ENCODE results near the gene UNKL. TPM values are rescaled to one million over a fixed set of nuclear protein-coding genes. Genes with fewer than 3 reads are reported as not detected.

Gene UNKL
- total RNA-seq, 1 experiment from 2014 or later, result 18.8 TPM

- CTCF ChIA-PET, result no interaction called here
- no peak overlapping the region for H2AFZ ChIP-seq (ENCODE audit: low read length)
- no peak for DNase-seq
These were observed 30.4 kb upstream of the UNKL start for GRCh38 chr16:1444730-1445517.

GRCh38 chr16:1443980-1444729, 29.7 kb upstream of the UNKL start, which contains the start of gene CCDC154:
TSS of gene CCDC154 (minus strand) at chr16:1444556. CDS start at chr16:1444322, 234 bp downstream.
- ATAC-seq, result no peak
- no peaks in the 10 kb centered on the region for H3K9me2 ChIP-seq (replicated peaks; ENCODE audit: low read length)
- H3K79me2 ChIP-seq (ENCODE audit: low read length), result no peaks in the 10 kb centered on the region
- no peaks in the 10 kb centered on the region for H3K4me1 ChIP-seq (ENCODE audit: insufficient read depth, low read length)
- H3K27ac ChIP-seq (ENCODE audit: low read length), result no peak within 1 kb of the TSS
- no peak within 1 kb of the TSS for H3K4me3 ChIP-seq (ENCODE audit: low read length)
- TF ChIP-seq EZH2 (IDR thresholded peaks at IDR 0.05; ENCODE audit: low read length, unreplicated experiment) (no peak), EZH2phosphoT487 (IDR thresholded peaks at IDR 0.05; ENCODE audit: borderline replicate concordance, low read length) (no peak), CTCF (conservative IDR thresholded peaks at IDR 0.05; ENCODE audit: low read depth, low read length) (no peak)
- H3K36me3 ChIP-seq (ENCODE audit: low read depth, low read length), result no peaks in the 10 kb centered on the region
- H3K4me2 ChIP-seq (ENCODE audit: low read length), result no peak within 1 kb of the TSS
- H3K27me3 ChIP-seq (ENCODE audit: low read length), result no peaks in the 10 kb centered on the region
- no peaks in the 10 kb centered on the region for H3F3A ChIP-seq (ENCODE audit: low read length, unreplicated experiment)
- ChIA-PET POLR2A (ENCODE audit: unreplicated experiment) (interaction anchor here (0.6 kb wide), 1 partner anchor 248 kb away, joined by 3 read pairs; no protein-coding TSS in a partner anchor), CTCF (interaction anchor here (0.6 kb wide), 1 partner anchor 102 kb away, joined by 4 read pairs; no protein-coding TSS in a partner anchor)
- intact Hi-C loops (cut with micrococcal nuclease), result no loop called here
- no peaks in the 10 kb centered on the region for H3K9me3 ChIP-seq (ENCODE audit: low read length)
- no peak within 1 kb of the TSS for H3K9ac ChIP-seq (ENCODE audit: low read length)
- BruUV-seq (replicated peaks), result no TSS peak
- no peak within 1 kb of the TSS for H2AFZ ChIP-seq (ENCODE audit: low read length)
- DNase-seq, result no peak
- H4K20me1 ChIP-seq (ENCODE audit: low read length), result no peaks in the 10 kb centered on the region

More at GRCh38 chr16:1444730-1445517, 30.4 kb upstream of the UNKL start:
- no peaks in the 10 kb centered on the region for H3K4me1 ChIP-seq (ENCODE audit: insufficient read depth, low read length)
- H4K20me1 ChIP-seq (ENCODE audit: low read length), result no peaks in the 10 kb centered on the region
- H3K9ac ChIP-seq (ENCODE audit: low read length), result no peak overlapping the region
- intact Hi-C loops (cut with micrococcal nuclease), result no loop called here
- H3K9me3 ChIP-seq (ENCODE audit: low read length), result no peaks in the 10 kb centered on the region
- H3K9me2 ChIP-seq (replicated peaks; ENCODE audit: low read length), result no peaks in the 10 kb centered on the region
- no peak for TF ChIP-seq EZH2 (IDR thresholded peaks at IDR 0.05; ENCODE audit: low read length, unreplicated experiment)
- no peak for TF ChIP-seq EZH2phosphoT487 (IDR thresholded peaks at IDR 0.05; ENCODE audit: borderline replicate concordance, low read length)
- no peak for TF ChIP-seq CTCF (conservative IDR thresholded peaks at IDR 0.05; ENCODE audit: low read depth, low read length)
- no peaks in the 10 kb centered on the region for H3K36me3 ChIP-seq (ENCODE audit: low read depth, low read length)
- H3K27me3 ChIP-seq (ENCODE audit: low read length), result no peaks in the 10 kb centered on the region
- BruUV-seq (replicated peaks), result no TSS peak
- no peak overlapping the region for H3K4me2 ChIP-seq (ENCODE audit: low read length)
- no peak for ATAC-seq
- POLR2A ChIA-PET (ENCODE audit: unreplicated experiment), result no interaction called here
- H3K4me3 ChIP-seq (ENCODE audit: low read length), result no peak overlapping the region
- no peaks in the 10 kb centered on the region for H3F3A ChIP-seq (ENCODE audit: low read length, unreplicated experiment)
- H3K27ac ChIP-seq (ENCODE audit: low read length), result no peak overlapping the region
- no peaks in the 10 kb centered on the region for H3K79me2 ChIP-seq (ENCODE audit: low read length)
